SK-N-SH (cell line): Measurements from ENCODE around the gene PMM2.

Experiments used
- RAD21 ChIP-seq: IDR thresholded peaks from 2 replicates; pipeline ENCODE4 v1.6.1; 2012; ENCODE audit warnings: mild to moderate bottlenecking, low read length
- TAF1 ChIP-seq: IDR thresholded peaks from 2 replicates; pipeline ENCODE4 v1.6.1; 2012; ENCODE audit warnings: low read depth, mild to moderate bottlenecking, low read length, moderate library complexity, borderline replicate concordance
- TF ChIP-seq, protein P1 (sequence below): IDR thresholded peaks from 2 replicates; pipeline ENCODE4 v1.4.0; 2012; ENCODE audit warnings: low read depth, borderline replicate concordance
- TF ChIP-seq, protein P2 (sequence below): IDR thresholded peaks from 2 replicates; pipeline ENCODE4 v1.6.1; 2012; ENCODE audit warnings: mild to moderate bottlenecking, low read depth, low read length, moderate library complexity
- TF ChIP-seq, protein P3 (sequence below): fragments of 200-600 bp; sonication (generic); IDR thresholded peaks from 2 replicates; pipeline ENCODE4 v1.6.1; 2017; ENCODE audit warnings: antibody characterized with exemption, mild to moderate bottlenecking, moderate library complexity

DNA sequence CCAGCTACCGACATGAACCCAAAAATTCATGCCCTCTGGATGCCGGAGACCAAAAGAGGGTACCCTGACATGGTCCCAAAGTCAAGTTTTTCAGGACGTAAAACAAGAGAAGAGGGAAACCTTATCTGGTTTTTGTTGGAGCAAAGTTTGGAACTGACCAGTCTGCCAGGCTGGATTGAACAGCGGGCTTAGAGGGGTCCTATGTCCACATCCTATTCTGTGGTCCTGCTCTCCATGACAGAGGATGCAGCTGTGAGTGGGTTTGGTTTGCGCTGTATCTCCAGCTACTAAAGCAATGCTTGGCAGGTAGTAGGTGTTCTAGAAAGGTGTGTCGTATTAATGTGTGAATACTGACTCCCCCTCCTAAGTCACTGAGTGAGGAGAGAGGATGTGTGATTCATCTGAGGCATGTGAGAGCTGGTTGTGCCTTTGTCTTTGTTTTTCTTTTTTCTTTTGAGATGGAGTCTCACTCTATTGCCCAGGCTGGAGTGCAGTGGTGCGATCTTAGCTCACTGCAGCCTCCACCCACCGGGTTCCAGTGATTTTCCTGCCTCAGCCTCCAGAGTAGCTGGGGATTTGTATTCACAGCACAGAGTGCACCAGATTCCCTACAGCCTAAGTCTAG, 31.0 kb downstream of the PMM2 start:
- TF ChIP-seq, protein P1, sequence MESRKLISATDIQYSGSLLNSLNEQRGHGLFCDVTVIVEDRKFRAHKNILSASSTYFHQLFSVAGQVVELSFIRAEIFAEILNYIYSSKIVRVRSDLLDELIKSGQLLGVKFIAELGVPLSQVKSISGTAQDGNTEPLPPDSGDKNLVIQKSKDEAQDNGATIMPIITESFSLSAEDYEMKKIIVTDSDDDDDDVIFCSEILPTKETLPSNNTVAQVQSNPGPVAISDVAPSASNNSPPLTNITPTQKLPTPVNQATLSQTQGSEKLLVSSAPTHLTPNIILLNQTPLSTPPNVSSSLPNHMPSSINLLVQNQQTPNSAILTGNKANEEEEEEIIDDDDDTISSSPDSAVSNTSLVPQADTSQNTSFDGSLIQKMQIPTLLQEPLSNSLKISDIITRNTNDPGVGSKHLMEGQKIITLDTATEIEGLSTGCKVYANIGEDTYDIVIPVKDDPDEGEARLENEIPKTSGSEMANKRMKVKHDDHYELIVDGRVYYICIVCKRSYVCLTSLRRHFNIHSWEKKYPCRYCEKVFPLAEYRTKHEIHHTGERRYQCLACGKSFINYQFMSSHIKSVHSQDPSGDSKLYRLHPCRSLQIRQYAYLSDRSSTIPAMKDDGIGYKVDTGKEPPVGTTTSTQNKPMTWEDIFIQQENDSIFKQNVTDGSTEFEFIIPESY, result no peak
- TF ChIP-seq, protein P2, sequence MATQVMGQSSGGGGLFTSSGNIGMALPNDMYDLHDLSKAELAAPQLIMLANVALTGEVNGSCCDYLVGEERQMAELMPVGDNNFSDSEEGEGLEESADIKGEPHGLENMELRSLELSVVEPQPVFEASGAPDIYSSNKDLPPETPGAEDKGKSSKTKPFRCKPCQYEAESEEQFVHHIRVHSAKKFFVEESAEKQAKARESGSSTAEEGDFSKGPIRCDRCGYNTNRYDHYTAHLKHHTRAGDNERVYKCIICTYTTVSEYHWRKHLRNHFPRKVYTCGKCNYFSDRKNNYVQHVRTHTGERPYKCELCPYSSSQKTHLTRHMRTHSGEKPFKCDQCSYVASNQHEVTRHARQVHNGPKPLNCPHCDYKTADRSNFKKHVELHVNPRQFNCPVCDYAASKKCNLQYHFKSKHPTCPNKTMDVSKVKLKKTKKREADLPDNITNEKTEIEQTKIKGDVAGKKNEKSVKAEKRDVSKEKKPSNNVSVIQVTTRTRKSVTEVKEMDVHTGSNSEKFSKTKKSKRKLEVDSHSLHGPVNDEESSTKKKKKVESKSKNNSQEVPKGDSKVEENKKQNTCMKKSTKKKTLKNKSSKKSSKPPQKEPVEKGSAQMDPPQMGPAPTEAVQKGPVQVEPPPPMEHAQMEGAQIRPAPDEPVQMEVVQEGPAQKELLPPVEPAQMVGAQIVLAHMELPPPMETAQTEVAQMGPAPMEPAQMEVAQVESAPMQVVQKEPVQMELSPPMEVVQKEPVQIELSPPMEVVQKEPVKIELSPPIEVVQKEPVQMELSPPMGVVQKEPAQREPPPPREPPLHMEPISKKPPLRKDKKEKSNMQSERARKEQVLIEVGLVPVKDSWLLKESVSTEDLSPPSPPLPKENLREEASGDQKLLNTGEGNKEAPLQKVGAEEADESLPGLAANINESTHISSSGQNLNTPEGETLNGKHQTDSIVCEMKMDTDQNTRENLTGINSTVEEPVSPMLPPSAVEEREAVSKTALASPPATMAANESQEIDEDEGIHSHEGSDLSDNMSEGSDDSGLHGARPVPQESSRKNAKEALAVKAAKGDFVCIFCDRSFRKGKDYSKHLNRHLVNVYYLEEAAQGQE, result no peak
- TF ChIP-seq, protein P3, sequence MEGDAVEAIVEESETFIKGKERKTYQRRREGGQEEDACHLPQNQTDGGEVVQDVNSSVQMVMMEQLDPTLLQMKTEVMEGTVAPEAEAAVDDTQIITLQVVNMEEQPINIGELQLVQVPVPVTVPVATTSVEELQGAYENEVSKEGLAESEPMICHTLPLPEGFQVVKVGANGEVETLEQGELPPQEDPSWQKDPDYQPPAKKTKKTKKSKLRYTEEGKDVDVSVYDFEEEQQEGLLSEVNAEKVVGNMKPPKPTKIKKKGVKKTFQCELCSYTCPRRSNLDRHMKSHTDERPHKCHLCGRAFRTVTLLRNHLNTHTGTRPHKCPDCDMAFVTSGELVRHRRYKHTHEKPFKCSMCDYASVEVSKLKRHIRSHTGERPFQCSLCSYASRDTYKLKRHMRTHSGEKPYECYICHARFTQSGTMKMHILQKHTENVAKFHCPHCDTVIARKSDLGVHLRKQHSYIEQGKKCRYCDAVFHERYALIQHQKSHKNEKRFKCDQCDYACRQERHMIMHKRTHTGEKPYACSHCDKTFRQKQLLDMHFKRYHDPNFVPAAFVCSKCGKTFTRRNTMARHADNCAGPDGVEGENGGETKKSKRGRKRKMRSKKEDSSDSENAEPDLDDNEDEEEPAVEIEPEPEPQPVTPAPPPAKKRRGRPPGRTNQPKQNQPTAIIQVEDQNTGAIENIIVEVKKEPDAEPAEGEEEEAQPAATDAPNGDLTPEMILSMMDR, result no peak
- no peak for TF ChIP-seq TAF1
- no peak for TF ChIP-seq RAD21
